GM12872 (cell line): ENCODE measurements around the gene N4BP2.

Source experiments
- CTCF ChIP-seq: IDR thresholded peaks from 3 replicates; pipeline ENCODE4 v1.5.1; 2011; ENCODE audit warnings: low read depth, mild to moderate bottlenecking, low read length, moderate library complexity; ENCODE audit not compliant: insufficient read depth

Gene N4BP2

GRCh38 chr4:40170588-40170987 lies 113.9 kb downstream of the N4BP2 start:
- no peak for TF ChIP-seq CTCF

- TF ChIP-seq CTCF, result no peak
These were observed 116.8 kb downstream of the N4BP2 start for GRCh38 chr4:40173470-40173875.

GRCh38 chr4:40176602-40177001 lies 120.0 kb downstream of the N4BP2 start:
- no peak for TF ChIP-seq CTCF

GRCh38 chr4:40177591-40177990 lies 120.9 kb downstream of the N4BP2 start:
- no peak for TF ChIP-seq CTCF

- TF ChIP-seq CTCF, result no peak
These were observed 122.0 kb downstream of the N4BP2 start for GRCh38 chr4:40178672-40179071.

- TF ChIP-seq CTCF, result no peak
These were observed 122.7 kb downstream of the N4BP2 start for GRCh38 chr4:40179360-40179759.

- no peak for TF ChIP-seq CTCF
These were observed 123.7 kb downstream of the N4BP2 start for GRCh38 chr4:40180356-40180755.

- no peak for TF ChIP-seq CTCF
These were observed 125.4 kb downstream of the N4BP2 start for GRCh38 chr4:40182001-40182400.
